ENCODE measurements around the gene MAU2. TPM values are rescaled to one million over a fixed set of nuclear protein-coding genes. Genes with fewer than 3 reads are reported as not detected.

The MAU2 gene
- total and polyA plus RNA-seq, 5 donors from 2014 or later = 16.5 to 146 (median 20.3) TPM

DNA sequence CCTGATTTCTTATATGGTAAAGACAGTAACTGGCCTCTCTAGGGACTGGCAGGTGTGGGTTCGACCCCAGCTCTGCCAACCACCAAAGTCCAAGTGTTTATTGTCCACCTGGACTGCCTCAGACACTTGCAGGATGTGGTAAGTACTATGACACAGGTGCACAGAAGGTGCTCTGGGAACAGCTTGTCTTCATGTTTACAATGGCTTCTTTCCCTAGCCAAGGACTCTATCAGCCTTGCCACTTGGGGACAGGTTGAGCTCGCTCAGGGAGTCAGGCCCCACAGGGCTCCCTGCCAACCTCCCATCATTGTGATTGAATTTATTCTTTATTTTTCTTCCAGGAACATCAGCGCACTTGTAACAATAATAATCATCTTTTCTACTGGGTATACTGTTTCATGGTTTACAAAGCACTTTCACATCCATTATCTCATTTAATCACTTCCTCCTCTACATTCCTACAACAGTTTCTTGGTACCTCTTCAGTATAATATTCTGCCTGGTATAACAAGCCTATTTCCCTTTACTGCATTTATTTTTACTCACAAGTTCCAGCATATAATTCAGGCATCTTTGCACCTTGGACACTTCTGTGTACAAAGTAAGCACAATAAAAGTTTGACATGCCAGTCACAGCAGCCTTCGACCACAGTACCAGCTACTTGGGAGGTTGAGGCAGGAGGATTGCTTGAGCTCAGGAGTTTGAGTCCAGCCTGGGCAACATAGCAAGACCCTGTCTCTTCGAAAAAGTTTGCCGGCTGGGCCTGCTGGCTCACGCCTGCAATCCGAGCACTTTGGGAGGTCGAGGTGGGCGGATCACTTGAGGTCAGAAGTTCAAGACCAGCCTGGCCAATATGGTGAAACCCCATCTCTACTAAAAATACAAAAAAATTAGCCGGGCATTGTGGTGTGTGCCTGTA is 60.6 kb downstream of the MAU2 start:
- no peaks in the 10 kb centered on the region for H3K9me3 Mint-ChIP-seq
- H3K36me3 ChIP-seq (ENCODE audit: control insufficient read depth, insufficient read depth, low read length) = no peaks in the 10 kb centered on the region
- no peak for ATAC-seq (ENCODE audit: low read depth in 2 of 2)
- H3K4me3 Mint-ChIP-seq = peak overlapping the region in 1 of 4 donors; percentile 76
- H3K36me3 Mint-ChIP-seq = no peaks in the 10 kb centered on the region
- no peaks in the 10 kb centered on the region for H3K9me3 ChIP-seq (ENCODE audit: control insufficient read depth in 2 of 2, low read length in 2 of 2)
- H3K27me3 Mint-ChIP-seq = no peaks in the 10 kb centered on the region
- H3K4me1 ChIP-seq (ENCODE audit: control insufficient read depth, insufficient read depth, low read length, poor library complexity, severe bottlenecking) = peaks cover 11% of the 10 kb centered on the region
- DNase-seq = no peak
- H3K4me1 Mint-ChIP-seq = peaks cover 4 to 22% (median 7%) of the 10 kb centered on the region in 4 donors
- no peaks in the 10 kb centered on the region for H3K27me3 ChIP-seq (ENCODE audit: control insufficient read depth, insufficient read depth, low read length)
- H3K4me3 ChIP-seq (ENCODE audit: low read depth, low read length) = no peak overlapping the region
- H3K27ac ChIP-seq (ENCODE audit: insufficient read depth, low read length, poor library complexity, severe bottlenecking) = no peak overlapping the region
- H3K27ac Mint-ChIP-seq = no peak overlapping the region

DNA sequence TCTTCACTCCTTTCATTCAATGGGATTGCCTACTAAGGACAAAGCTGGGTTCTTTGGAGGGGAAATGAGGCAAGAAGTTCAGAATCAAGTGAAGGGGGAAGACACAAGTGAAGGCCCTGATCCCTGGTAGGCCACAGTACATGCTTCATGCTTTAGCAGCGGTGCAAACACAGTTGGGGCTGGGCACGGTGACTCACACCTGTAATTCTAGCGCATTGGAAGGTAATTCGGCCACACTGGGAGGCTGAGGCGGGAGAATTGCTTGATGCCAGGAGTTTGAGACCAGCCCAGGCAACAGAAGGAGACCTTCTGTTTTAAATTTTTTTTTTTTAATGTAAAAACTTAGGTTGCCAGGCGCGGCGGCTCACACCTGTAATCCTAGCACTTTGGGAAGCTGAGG is 61.5 kb downstream of the MAU2 start:
- Mint-ChIP-seq H3K4me1 (peaks cover 4 to 28% (median 10%) of the 10 kb centered on the region in 4 donors), H3K9me3 (no peaks in the 10 kb centered on the region), H3K36me3 (no peaks in the 10 kb centered on the region), H3K27me3 (no peaks in the 10 kb centered on the region), H3K27ac (peak overlapping the region in 1 of 3 donors; percentile 65), H3K4me3 (peak overlapping the region in 1 of 4 donors; percentile 57)
- ATAC-seq (ENCODE audit: low read depth in 2 of 2) (no peak), DNase-seq (no peak)
- Histone ChIP-seq H3K27me3 (ENCODE audit: control insufficient read depth, insufficient read depth, low read length) (no peaks in the 10 kb centered on the region), H3K36me3 (ENCODE audit: control insufficient read depth, insufficient read depth, low read length) (no peaks in the 10 kb centered on the region), H3K4me3 (ENCODE audit: low read depth, low read length) (no peak overlapping the region), H3K27ac (ENCODE audit: insufficient read depth, low read length, poor library complexity, severe bottlenecking) (no peak overlapping the region), H3K4me1 (ENCODE audit: control insufficient read depth, insufficient read depth, low read length, poor library complexity, severe bottlenecking) (peaks cover 19% of the 10 kb centered on the region), H3K9me3 (ENCODE audit: control insufficient read depth in 2 of 2, low read length in 2 of 2) (no peaks in the 10 kb centered on the region)

DNA sequence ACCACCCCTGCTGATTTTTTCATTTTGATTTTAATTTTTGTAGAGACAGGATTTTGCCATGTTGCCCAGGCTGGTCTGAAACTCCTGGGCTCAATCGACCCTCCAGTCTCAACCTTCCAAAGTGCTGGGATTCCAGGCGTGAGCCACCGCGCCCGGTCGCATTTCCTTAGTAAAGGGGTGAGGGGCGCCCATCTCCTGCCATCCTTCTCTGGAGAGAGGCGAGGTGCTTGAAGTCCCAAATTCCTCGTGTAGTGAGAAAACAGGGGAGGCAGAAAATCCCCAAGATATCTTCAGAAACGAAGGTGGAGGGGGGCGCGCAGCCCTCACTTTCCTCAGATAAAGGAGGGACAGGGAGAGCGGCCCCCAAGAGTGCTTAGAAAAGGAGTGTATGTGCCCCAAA is 63.9 kb downstream of the MAU2 start:
- H3K27ac Mint-ChIP-seq = peak overlapping the region in 1 of 3 donors; percentile 62

DNA sequence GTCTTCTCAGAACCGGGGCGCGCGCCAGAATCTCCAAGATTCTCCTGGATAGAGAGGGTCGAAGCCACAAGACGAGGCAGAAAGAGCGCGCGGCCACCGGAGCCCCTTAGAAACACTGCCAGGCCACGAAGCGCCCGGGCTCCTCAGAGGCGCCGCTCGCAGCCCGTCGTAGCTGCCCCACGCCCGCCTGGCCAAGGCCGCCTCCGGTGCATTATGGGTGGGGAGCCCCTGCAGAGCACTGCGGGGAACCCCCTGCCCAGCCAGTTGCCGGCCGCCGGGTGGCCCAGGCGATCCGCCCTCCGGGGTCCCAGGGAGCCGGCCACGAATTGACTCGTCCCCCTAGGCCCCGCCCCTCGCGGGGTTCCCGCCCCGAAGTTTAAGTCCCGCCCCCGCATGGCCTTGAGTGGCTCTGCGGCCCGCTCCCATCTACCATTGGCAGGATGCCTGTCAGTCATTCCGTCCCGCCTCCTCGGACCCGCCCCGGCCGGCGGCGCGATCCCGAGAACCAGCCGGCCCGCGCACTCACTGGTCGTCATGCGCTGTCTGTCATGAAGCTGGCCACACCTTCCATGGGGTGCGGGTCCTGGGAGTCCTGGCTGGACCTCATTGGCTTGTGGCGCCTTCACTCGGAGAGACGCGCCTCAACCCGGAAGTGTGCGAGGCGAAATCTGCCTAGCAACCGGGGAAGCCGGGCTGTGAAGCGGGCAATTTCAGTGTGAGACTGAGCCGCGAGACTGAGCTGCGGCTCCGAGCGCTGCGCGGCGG is 64.7 kb downstream of the MAU2 start:
- peak overlapping the region; percentile 55 for H3K4me3 ChIP-seq (ENCODE audit: low read depth, low read length)
- H3K36me3 ChIP-seq (ENCODE audit: control insufficient read depth, insufficient read depth, low read length) = peaks cover 1% of the 10 kb centered on the region
- H3K4me3 Mint-ChIP-seq = peak overlapping the region; percentile 92 to 95 (median 95)
- peak overlapping the region; percentile 80 for H3K27ac ChIP-seq (ENCODE audit: insufficient read depth, low read length, poor library complexity, severe bottlenecking)
- peaks cover 49% of the 10 kb centered on the region for H3K4me1 ChIP-seq (ENCODE audit: control insufficient read depth, insufficient read depth, low read length, poor library complexity, severe bottlenecking)
- no peaks in the 10 kb centered on the region for H3K9me3 Mint-ChIP-seq
- peaks cover 13 to 60% (median 39%) of the 10 kb centered on the region in 4 donors for H3K4me1 Mint-ChIP-seq
- peaks cover 8% of the 10 kb centered on the region for H3K36me3 Mint-ChIP-seq
- peak; percentile 99 to 100 (median 100) for DNase-seq
- ATAC-seq (ENCODE audit: low read depth in 2 of 2) = peak; percentile 92 to 93
- H3K27me3 ChIP-seq (ENCODE audit: control insufficient read depth, insufficient read depth, low read length) = no peaks in the 10 kb centered on the region
- peak overlapping the region; percentile 93 to 97 (median 95) for H3K27ac Mint-ChIP-seq
- no peaks in the 10 kb centered on the region for H3K9me3 ChIP-seq (ENCODE audit: control insufficient read depth in 2 of 2, low read length in 2 of 2)
- H3K27me3 Mint-ChIP-seq = no peaks in the 10 kb centered on the region

More for the DNA sequence above, 63.9 kb downstream of the MAU2 start:
- Mint-ChIP-seq H3K27me3 (no peaks in the 10 kb centered on the region), H3K4me1 (peaks cover 13 to 52% (median 32%) of the 10 kb centered on the region in 4 donors), H3K36me3 (peaks cover 8% of the 10 kb centered on the region), H3K4me3 (peak overlapping the region; percentile 92 to 95 (median 95)), H3K9me3 (no peaks in the 10 kb centered on the region)
- Histone ChIP-seq H3K4me3 (ENCODE audit: low read depth, low read length) (peak overlapping the region; percentile 55), H3K9me3 (ENCODE audit: control insufficient read depth in 2 of 2, low read length in 2 of 2) (no peaks in the 10 kb centered on the region), H3K27me3 (ENCODE audit: control insufficient read depth, insufficient read depth, low read length) (no peaks in the 10 kb centered on the region), H3K36me3 (ENCODE audit: control insufficient read depth, insufficient read depth, low read length) (no peaks in the 10 kb centered on the region), H3K4me1 (ENCODE audit: control insufficient read depth, insufficient read depth, low read length, poor library complexity, severe bottlenecking) (peaks cover 43% of the 10 kb centered on the region), H3K27ac (ENCODE audit: insufficient read depth, low read length, poor library complexity, severe bottlenecking) (peak overlapping the region; percentile 80)
- ATAC-seq (ENCODE audit: low read depth in 2 of 2) = no peak
- no peak for DNase-seq

DNA sequence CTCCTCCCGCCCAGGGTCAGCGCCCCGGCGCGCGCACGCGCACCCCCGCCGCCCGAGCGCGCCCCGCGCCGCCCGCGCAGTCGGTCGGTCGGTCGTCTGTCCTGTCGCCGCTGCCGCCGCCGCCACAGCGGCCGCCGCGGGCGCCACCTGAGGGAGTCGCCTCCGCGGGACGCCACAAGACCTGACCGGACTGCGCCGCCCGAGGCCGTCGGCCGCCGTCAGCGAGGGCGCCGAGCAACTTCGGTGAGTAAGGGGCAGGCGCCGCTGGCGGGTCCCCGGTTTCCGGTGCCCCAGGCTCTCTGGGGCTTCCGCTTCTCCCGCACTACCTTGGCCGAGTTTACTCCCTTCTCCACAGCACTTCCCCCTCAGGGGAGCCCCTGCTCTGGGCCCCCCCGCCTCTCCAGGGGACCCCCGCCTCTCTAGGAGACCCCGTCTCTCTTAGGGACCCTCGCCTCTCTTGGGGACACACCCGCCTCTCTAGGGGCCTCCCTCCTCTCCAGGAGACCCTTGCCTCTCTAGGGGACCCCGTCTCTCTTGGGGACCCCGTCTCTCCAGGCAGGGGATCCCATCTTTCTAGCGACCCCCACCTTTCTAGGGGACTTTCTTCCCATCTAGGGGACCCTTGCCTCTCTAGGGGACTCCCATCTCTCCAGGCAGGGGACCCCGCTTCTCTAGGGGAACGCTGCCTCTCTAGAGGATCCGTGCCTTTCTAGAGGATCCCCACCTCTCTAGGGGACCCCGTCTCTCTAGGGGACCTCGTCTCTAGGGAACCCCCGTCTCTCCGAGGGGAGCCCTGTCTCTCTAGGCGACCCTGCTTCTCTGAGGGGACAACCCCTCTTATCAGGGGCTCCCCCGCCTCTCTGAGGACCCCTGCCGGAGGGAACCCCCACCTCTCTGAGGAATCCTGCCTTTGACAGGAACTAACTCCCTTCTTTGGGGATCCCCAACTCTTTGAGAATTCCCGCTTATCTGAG is 65.6 kb downstream of the MAU2 start:
- H3K4me1 ChIP-seq (ENCODE audit: control insufficient read depth, insufficient read depth, low read length, poor library complexity, severe bottlenecking) = peaks cover 58% of the 10 kb centered on the region
- peak; percentile 22 to 72 (median 65) for DNase-seq
- H3K9me3 ChIP-seq (ENCODE audit: control insufficient read depth in 2 of 2, low read length in 2 of 2) = no peaks in the 10 kb centered on the region
- H3K36me3 ChIP-seq (ENCODE audit: control insufficient read depth, insufficient read depth, low read length) = peaks cover 2% of the 10 kb centered on the region
- peak overlapping the region; percentile 74 for H3K4me3 ChIP-seq (ENCODE audit: low read depth, low read length)
- Mint-ChIP-seq H3K9me3 (no peaks in the 10 kb centered on the region), H3K36me3 (peaks cover 8% of the 10 kb centered on the region), H3K4me3 (peak overlapping the region; percentile 92 to 99 (median 96)), H3K27me3 (no peaks in the 10 kb centered on the region), H3K27ac (peak overlapping the region; percentile 95 to 97 (median 96)), H3K4me1 (peaks cover 11 to 66% (median 47%) of the 10 kb centered on the region in 4 donors)
- H3K27ac ChIP-seq (ENCODE audit: insufficient read depth, low read length, poor library complexity, severe bottlenecking) = peak overlapping the region; percentile 80
- H3K27me3 ChIP-seq (ENCODE audit: control insufficient read depth, insufficient read depth, low read length) = no peaks in the 10 kb centered on the region
- peak; percentile 9 to 13 for ATAC-seq (ENCODE audit: low read depth in 2 of 2)

DNA sequence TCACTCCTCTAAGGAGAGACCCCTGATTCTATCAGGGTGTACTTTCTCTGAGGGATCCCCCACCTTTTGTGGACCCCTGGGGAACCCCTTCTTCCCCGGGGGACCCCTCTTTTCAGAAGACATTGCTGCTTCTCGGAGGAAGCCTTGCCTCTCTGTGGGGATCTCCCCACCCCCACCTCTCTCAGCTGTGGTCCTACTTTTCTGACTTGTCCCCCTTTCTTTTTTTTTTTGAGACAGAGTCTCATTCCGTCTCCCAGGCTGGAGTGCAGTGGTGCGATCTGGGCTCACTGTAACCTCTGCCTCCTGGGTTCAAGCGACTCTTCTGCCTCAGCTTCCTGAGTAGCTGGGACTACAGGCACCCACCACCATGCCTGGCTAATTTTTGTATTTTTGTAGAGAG is 66.5 kb downstream of the MAU2 start:
- Histone ChIP-seq H3K27ac (ENCODE audit: insufficient read depth, low read length, poor library complexity, severe bottlenecking) (peak overlapping the region; percentile 80), H3K36me3 (ENCODE audit: control insufficient read depth, insufficient read depth, low read length) (peaks cover 2% of the 10 kb centered on the region), H3K9me3 (ENCODE audit: control insufficient read depth in 2 of 2, low read length in 2 of 2) (no peaks in the 10 kb centered on the region), H3K27me3 (ENCODE audit: control insufficient read depth, insufficient read depth, low read length) (no peaks in the 10 kb centered on the region), H3K4me1 (ENCODE audit: control insufficient read depth, insufficient read depth, low read length, poor library complexity, severe bottlenecking) (peaks cover 65% of the 10 kb centered on the region), H3K4me3 (ENCODE audit: low read depth, low read length) (peak overlapping the region; percentile 74)
- peak overlapping the region; percentile 92 to 99 (median 96) for H3K4me3 Mint-ChIP-seq
- H3K9me3 Mint-ChIP-seq = no peaks in the 10 kb centered on the region
- H3K36me3 Mint-ChIP-seq = peaks cover 8% of the 10 kb centered on the region
- DNase-seq (no peak), ATAC-seq (ENCODE audit: low read depth in 2 of 2) (no peak)
- peaks cover 9 to 70% (median 52%) of the 10 kb centered on the region in 4 donors for H3K4me1 Mint-ChIP-seq
- no peaks in the 10 kb centered on the region for H3K27me3 Mint-ChIP-seq
- peak overlapping the region; percentile 90 to 97 (median 96) for H3K27ac Mint-ChIP-seq

Measured in CD4-positive, CD25-positive, alpha-beta regulatory T cell (primary cell).